SK-N-MC (cell line): ENCODE results near the gene ZNF107.

ENCODE experiments used
- EZH2 ChIP-seq: fragments of 200-600 bp; sonication (generic); IDR thresholded peaks from one replicate; pipeline ENCODE4 v1.6.1; 2017; ENCODE audit warnings: antibody characterized with exemption
- POLR2AphosphoS5 ChIP-seq: IDR thresholded peaks from 2 replicates; pipeline ENCODE4 v1.6.1; 2012; ENCODE audit warnings: mild to moderate bottlenecking, low read depth, low read length, borderline replicate concordance

DNA sequence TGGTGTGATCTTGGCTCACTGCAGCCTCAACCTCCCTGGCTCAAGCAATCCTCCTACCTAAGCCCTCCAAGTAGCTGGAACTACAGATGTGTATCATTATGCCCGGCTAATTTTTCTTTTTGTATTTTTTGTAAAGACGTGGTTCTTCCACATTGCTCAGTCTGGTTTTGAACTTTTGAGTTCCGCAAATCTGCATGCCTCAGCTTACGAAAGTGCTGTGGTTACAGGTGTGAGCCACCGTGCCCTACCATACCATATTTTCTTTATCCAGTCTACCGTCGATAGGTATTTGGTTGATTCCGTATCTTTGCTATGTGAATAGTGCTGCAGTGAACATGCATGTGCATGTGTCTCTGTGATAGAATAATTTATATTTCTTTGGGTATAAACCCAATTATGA, 6.5 kb downstream of the ZNF107 start:
- no peak for TF ChIP-seq POLR2AphosphoS5
- no peak for TF ChIP-seq EZH2
